ENCODE data around the gene NFKBIZ. TPM values are rescaled to one million over a fixed set of nuclear protein-coding genes. Genes with fewer than 3 reads are reported as not detected.
"Not testable (repeated sequence)": the region's sequence is repeated elsewhere in the genome, so short reads cannot be mapped to it uniquely, and the experiment has no call there.

The NFKBIZ gene
- total RNA-seq, 1 donor from 2014 or later, result 20.5 TPM

DNA sequence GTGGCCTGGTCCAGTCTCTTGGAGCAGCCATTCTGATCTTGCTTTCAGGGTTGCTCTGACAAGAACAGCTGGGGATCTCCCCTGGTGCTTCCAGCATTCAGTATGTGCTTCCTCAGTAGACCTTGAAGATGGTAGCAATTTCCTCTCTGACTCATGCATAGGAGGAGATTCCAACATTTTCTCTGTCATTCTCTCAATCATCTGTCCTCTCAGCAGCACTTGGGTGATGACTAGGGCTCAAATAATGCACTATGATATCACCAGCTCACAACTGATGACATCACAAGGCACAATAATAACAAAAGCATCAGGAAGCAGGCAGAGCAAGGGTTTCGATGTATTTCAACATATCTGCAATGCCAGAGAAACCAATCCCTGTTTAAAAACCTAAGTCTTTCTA lies 52.7 kb downstream of the NFKBIZ start:
- Mint-ChIP-seq H3K4me3 (ENCODE audit: unreplicated experiment) (no peak overlapping the region), H3K9me3 (ENCODE audit: unreplicated experiment) (no peaks in the 10 kb centered on the region), H3K27ac (ENCODE audit: unreplicated experiment) (no peak overlapping the region), H3K27me3 (ENCODE audit: unreplicated experiment) (peaks cover 6% of the 10 kb centered on the region), H3K4me1 (ENCODE audit: unreplicated experiment) (no peaks in the 10 kb centered on the region), H3K36me3 (ENCODE audit: low read depth, unreplicated experiment) (no peaks in the 10 kb centered on the region)
- TF ChIP-seq, protein P1, sequence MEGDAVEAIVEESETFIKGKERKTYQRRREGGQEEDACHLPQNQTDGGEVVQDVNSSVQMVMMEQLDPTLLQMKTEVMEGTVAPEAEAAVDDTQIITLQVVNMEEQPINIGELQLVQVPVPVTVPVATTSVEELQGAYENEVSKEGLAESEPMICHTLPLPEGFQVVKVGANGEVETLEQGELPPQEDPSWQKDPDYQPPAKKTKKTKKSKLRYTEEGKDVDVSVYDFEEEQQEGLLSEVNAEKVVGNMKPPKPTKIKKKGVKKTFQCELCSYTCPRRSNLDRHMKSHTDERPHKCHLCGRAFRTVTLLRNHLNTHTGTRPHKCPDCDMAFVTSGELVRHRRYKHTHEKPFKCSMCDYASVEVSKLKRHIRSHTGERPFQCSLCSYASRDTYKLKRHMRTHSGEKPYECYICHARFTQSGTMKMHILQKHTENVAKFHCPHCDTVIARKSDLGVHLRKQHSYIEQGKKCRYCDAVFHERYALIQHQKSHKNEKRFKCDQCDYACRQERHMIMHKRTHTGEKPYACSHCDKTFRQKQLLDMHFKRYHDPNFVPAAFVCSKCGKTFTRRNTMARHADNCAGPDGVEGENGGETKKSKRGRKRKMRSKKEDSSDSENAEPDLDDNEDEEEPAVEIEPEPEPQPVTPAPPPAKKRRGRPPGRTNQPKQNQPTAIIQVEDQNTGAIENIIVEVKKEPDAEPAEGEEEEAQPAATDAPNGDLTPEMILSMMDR (IDR thresholded peaks at IDR 0.05; ENCODE audit: unreplicated experiment), result no peak
- DNase-seq (ENCODE audit: low spot score), result no peak

DNA sequence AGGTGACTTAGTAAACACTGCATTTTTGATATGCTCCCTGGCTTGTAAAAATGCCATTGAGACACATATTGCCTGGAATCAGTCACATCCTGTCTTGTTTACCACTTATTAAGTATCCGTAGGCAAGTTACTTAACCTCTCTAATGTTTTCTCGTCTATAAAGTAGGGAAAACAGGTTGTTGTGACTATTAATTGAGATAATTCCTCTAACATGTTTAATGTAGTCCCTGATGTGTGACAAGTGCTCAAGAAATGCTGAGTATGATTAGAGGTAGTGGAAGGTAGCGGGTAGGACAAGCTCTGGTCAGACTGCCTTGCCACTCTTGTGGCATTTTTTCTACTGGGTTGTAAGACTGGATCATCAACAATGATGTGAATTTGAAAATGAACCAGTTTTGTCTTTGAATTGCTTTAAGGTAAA lies 54.1 kb downstream of the NFKBIZ start:
- Mint-ChIP-seq H3K4me1 (ENCODE audit: unreplicated experiment) (no peaks in the 10 kb centered on the region), H3K27ac (ENCODE audit: unreplicated experiment) (no peak overlapping the region), H3K9me3 (ENCODE audit: unreplicated experiment) (no peaks in the 10 kb centered on the region), H3K36me3 (ENCODE audit: low read depth, unreplicated experiment) (no peaks in the 10 kb centered on the region), H3K27me3 (ENCODE audit: unreplicated experiment) (peaks cover 7% of the 10 kb centered on the region), H3K4me3 (ENCODE audit: unreplicated experiment) (no peak overlapping the region)
- TF ChIP-seq, protein P1 (IDR thresholded peaks at IDR 0.05; ENCODE audit: unreplicated experiment), result no peak
- DNase-seq (ENCODE audit: low spot score), result no peak

DNA sequence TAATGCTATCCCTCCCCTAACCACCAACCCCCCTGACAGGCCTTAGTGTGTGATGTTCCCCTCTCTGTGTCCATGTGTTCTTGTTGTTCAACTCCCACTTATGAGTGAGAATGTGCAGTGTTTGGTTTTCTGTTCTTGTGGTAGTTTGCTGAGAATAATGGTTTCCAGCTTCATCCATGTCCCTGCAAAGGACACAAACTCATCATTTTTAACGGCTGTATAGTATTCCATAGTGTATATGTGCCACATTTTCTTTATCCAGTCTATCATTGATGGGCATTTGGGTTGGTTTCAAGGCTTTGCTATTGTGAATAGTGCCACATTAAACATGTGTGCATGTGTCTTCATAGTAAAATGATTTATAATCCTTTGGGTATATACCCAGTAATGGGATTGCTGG lies 56.3 kb downstream of the NFKBIZ start:
- H3K36me3 Mint-ChIP-seq (ENCODE audit: low read depth, unreplicated experiment); H3K27me3 Mint-ChIP-seq (ENCODE audit: unreplicated experiment); H3K4me3 Mint-ChIP-seq (ENCODE audit: unreplicated experiment); H3K9me3 Mint-ChIP-seq (ENCODE audit: unreplicated experiment); H3K4me1 Mint-ChIP-seq (ENCODE audit: unreplicated experiment); H3K27ac Mint-ChIP-seq (ENCODE audit: unreplicated experiment); DNase-seq (ENCODE audit: low spot score): not testable (repeated sequence)

Other genes starting within 250 kb of the NFKBIZ start
- 13.0 TPM for gene ZBTB11, start 172.4 kb upstream of the NFKBIZ start, total RNA-seq (ENCODE audit: unreplicated experiment)
- 1,216 TPM for gene RPL24, start 162.8 kb upstream of the NFKBIZ start, total RNA-seq (ENCODE audit: unreplicated experiment)
- gene CEP97, start 124.9 kb upstream of the NFKBIZ start, total RNA-seq (ENCODE audit: unreplicated experiment), result 7.2 TPM
- 20.3 TPM for gene NXPE3, start 70.3 kb upstream of the NFKBIZ start, total RNA-seq (ENCODE audit: unreplicated experiment)